ENCODE data around the gene PRADC1.

GRCh38 chr2:73208258-73208657 is 24.8 kb downstream of the PRADC1 start:
- TF ChIP-seq EZH2phosphoT487 (IDR thresholded peaks at IDR 0.05; ENCODE audit: insufficient read depth, low read depth) (no peak), EZH2 (IDR thresholded peaks at IDR 0.05; ENCODE audit: insufficient read depth, poor library complexity, severe bottlenecking) (no peak)

Data from GM23248 (cell line).